LNCAP (cell line): ENCODE data around the gene ZNF74.

Experiments
- TF ChIP-seq, protein P1 (sequence below): fragments of 450-650 bp; IDR thresholded peaks from 2 replicates; pipeline ENCODE4 v1.5.1; 2017; ENCODE audit warnings: mild to moderate bottlenecking

Gene ZNF74

DNA sequence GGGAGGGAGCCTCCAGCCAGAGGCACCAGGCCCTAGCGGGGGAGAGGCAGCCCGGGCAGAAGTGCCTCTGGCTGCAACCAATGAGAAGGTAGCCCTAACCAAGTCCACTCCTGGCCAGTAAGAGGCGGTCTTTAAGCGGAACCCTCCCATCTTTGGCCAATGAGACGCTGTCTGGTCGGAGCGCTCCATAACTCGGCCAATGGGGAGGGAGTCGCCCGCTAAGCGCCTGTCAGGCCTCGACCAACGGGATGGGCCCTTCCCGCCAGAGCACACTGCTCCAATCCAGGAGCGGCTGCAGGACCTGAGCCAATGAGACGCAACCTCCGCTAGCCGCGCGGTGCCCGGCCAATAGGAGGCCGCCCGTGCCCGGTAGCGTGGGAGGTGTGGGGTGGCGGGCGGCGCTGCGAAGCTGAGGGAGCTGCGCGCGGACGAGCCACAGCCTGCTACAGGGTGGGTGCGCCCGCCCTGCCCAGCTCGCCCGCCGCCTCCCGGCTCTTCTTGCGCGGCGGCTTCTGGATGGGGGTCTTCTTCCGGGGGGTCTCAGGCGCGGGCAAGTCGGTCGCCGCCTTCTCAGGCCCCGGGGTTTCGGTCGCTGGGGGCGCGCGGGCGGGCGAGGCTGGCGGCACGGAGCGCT, 31.1 kb downstream of the ZNF74 start:
- TF ChIP-seq, protein P1, sequence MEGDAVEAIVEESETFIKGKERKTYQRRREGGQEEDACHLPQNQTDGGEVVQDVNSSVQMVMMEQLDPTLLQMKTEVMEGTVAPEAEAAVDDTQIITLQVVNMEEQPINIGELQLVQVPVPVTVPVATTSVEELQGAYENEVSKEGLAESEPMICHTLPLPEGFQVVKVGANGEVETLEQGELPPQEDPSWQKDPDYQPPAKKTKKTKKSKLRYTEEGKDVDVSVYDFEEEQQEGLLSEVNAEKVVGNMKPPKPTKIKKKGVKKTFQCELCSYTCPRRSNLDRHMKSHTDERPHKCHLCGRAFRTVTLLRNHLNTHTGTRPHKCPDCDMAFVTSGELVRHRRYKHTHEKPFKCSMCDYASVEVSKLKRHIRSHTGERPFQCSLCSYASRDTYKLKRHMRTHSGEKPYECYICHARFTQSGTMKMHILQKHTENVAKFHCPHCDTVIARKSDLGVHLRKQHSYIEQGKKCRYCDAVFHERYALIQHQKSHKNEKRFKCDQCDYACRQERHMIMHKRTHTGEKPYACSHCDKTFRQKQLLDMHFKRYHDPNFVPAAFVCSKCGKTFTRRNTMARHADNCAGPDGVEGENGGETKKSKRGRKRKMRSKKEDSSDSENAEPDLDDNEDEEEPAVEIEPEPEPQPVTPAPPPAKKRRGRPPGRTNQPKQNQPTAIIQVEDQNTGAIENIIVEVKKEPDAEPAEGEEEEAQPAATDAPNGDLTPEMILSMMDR = no peak

DNA sequence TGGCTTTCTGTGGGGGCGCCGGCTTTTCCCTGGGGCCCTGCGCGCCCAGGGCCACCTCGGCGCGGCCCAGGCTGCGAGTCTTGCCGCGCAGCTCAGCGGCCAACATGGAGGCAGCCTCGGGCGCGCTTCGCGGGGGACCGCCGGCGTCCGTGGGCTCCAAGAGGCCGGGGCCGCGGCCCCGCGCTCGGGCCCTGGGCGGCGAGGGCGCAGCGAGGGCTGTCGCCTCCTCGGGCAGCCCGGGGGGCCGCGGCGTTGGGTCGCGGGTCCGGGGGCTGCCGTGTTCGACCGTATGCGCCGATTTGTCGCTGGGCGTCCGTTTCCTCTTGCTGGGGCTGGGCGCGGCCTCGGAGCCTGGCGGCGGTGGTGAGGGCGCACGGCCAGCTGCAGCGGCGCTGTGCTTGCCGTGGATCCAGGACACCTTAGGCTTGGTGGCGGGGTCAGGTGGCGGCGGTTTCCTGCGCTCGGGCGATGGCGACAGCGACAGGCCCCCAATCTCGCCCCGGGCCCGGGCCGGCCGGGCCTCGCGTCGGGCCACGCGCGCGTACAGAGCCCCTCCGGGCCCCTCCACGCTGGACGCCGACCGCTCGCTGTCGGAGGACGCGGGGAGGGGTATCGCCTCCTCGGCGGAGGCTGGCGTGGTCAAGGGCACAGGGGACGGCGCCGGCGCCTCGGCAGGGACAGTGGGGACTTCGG, 31.8 kb downstream of the ZNF74 start:
- TF ChIP-seq, protein P1 = no peak

DNA sequence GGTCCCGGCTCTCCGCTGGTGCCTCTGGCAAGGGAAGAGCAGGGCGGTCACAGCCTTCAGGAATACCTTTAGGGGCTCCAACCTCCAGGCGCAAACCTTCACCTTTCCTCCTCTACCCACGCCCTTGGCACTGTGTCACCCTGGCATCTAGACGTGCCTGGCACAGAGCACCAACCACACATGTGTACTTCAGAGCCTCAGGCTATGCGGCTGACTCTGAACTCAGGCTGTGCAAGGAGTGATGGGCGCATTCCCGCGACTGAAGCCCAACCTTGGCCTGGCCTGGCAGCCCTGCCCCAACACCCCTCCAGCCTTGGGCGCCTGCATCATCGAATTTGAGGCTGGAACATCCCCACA, 32.3 kb downstream of the ZNF74 start:
- TF ChIP-seq, protein P1 = no peak

DNA sequence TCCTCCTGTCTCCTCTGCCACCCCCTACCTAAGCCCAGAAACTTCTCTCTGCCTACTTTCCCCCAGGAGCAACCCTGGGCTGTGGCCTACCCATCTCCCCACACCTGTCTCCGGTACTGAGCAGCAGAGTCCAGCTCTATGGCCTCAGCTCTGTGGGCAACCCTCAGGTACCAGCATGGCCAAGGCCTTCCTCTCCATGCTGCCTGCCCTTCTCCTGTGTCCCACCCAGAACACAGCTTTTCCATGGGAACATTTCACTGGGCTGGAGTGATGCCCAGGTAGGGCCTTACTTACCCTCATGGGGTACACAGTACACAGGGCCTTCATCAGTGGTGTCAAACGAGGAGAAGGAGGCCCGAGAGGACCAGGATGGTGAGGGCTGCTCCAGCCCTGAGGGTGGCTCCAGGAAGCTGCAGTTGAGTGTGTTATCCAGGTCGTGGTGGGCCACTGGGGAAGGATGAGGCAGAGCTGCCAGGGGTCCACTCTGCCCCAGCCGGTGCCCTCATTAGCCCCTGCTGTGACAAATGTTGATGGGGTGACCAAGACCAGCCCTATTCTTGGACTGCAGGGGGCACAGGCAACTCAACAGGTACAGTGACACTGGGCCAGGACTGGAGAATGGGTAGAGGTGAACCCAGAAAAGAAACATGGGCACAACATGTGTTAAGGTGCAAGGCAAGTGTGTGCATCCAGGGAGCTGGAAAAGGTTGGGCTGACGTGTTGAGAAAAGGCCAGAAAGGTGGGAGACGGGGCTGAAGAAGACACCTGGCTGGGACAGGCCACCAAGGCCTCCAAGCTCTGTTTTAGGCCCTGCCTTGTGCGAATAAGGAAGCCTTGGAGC, 33.4 kb downstream of the ZNF74 start:
- TF ChIP-seq, protein P1 = no peak

DNA sequence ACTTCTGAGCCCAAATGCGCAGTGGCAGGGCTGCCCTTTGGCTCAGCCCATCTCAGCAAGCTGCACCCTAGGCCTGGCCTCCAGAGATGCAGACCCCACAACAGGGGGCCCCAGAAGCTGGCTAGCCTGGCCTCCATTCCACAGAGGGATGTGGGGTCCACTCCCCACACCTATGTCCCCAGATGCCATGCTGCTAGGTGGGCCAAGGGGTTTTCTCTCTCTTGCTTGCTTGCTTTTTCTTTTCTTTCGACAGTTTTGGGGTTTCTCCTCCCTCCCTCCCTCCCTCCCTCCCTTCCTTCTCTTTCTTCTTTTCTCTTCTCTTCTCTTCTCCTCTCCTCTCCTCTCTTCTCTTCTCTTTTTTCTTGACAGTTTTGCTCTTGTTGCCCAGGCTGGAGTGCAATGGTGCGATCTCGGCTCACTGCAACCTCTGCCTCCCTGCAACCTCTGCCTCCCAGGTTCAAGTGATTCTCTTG, 34.0 kb downstream of the ZNF74 start:
- TF ChIP-seq, protein P1 = no peak

DNA sequence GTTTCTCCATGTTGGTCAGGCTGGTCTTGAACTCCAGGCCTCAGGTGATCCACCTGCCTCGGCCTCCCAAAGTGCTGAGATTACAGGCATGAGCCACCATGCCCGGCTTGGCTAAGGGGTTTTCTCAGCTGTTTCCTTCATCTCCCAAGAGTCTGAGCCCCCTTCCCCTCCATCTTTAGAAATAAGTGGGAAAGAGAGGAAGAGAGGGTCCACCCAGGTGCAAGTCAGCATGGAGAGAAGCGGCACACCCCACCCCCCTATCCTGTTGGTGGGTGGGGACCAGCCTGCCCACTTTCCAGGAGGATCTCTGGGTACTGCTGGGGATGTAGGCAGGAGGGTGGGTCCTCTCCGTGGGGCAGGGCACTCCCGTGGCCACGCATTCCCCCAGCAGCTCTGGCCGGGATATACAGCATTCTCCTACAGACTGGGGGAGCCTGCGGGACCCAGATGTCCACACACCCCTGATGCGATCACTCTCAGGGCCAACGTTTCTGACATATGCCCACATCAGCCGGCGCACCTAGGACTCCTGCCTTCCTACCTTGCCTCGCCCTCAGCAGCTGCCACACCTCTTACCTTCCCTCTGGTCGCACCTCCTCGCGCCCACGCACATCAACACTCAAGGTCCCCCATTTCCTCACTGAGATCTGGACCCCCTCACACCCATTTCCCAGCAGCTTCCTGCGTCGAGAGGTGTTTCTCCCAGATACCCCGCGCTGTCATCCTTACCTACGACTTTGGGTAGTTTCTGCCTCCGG, 34.7 kb downstream of the ZNF74 start:
- TF ChIP-seq, protein P1 = no peak
